Suprapubic skin (tissue), 4 donors: Measurements from ENCODE around the gene GALNT6.

Experiments
- CTCF ChIP-seq, 2 donors: fragments of 200-600 bp in 1 of 2; fragments of 450-650 bp in 1 of 2; sonication (generic) in 1 of 2; IDR thresholded peaks; one replicate each; pipeline ENCODE4 v1.5.1; 2016 to 2019; ENCODE audit warnings: antibody characterized with exemption in 2 of 2, mild to moderate bottlenecking in 1 of 2, moderate library complexity in 1 of 2
- POLR2A ChIP-seq, 2 donors: fragments of 450-650 bp; IDR thresholded peaks; one replicate each; pipeline ENCODE4 v1.6.1; 2017; ENCODE audit warnings: antibody characterized with exemption in 2 of 2, mild to moderate bottlenecking in 2 of 2, moderate library complexity in 2 of 2
- POLR2AphosphoS5 ChIP-seq, 3 donors: sonication (generic); formaldehyde crosslinking; IDR thresholded peaks; one replicate each; pipeline ENCODE4 v1.6.1; 2017; ENCODE audit warnings: antibody characterized with exemption in 3 of 3

GRCh38 chr12:51351913-51352532 is 39.2 kb downstream of the GALNT6 start:
- TF ChIP-seq POLR2A (IDR thresholded peaks at IDR 0.05) (no peak), CTCF (IDR thresholded peaks at IDR 0.05) (peak; percentile 25 to 50), POLR2AphosphoS5 (IDR thresholded peaks at IDR 0.05) (no peak)
